ENCODE data around the gene PSMD5. TPM values are rescaled to one million over a fixed set of nuclear protein-coding genes. Genes with fewer than 3 reads are reported as not detected.
A peak's percentile ranks its signal among the peaks of the same experiment; 100 is the strongest.

Gene PSMD5
- 21.7 TPM for polyA plus RNA-seq (2013, experiment 1 of 2)
- 21.8 TPM for polyA plus RNA-seq (2013, experiment 2 of 2)

- Histone ChIP-seq H3K9ac (ENCODE audit: low read depth, low read length, poor library complexity) (peak within 1 kb of the TSS; percentile 93), H3K4me2 (ENCODE audit: insufficient read depth, low read length, poor library complexity, severe bottlenecking) (peak within 1 kb of the TSS; percentile 94), H3K4ac (ENCODE audit: low read length) (peak within 1 kb of the TSS; percentile 91), H3K23ac (ENCODE audit: low read depth, low read length, poor library complexity) (peak within 1 kb of the TSS; percentile 98), H3K27ac (replicated peaks; ENCODE audit: low read length) (peak within 1 kb of the TSS; percentile 89), H4K91ac (ENCODE audit: low read depth, low read length, poor library complexity) (no peak within 1 kb of the TSS), H2AK5ac (ENCODE audit: low read depth, low read length) (peak within 1 kb of the TSS; percentile 88), H3K36me3 (replicated peaks in 1 of 2; ENCODE audit: control insufficient read depth in 2 of 2, insufficient read depth in 2 of 2, low read length in 2 of 2) (peaks cover 0 to 3% of the 10 kb centered on the region in 2 donors), H3K4me3 (ENCODE audit: low read length in 2 of 2) (peak within 1 kb of the TSS in 1 of 2 donors; percentile 97), H3K4me1 (ENCODE audit: control insufficient read depth in 2 of 2, insufficient read depth in 1 of 2, low read depth in 1 of 2, low read length in 2 of 2) (peaks cover 4 to 6% of the 10 kb centered on the region in 2 donors), H3K18ac (ENCODE audit: low read length) (peak within 1 kb of the TSS; percentile 99), H3K9me3 (replicated peaks in 1 of 2; ENCODE audit: control insufficient read depth in 2 of 2, insufficient read depth in 1 of 2, low read depth in 1 of 2, low read length in 2 of 2) (peaks cover 0 to 2% of the 10 kb centered on the region in 2 donors), H2AFZ (ENCODE audit: low read length) (no peak within 1 kb of the TSS), H3K14ac (ENCODE audit: low read length) (peak within 1 kb of the TSS; percentile 83), H3K79me1 (ENCODE audit: low read depth, low read length) (peaks cover 7% of the 10 kb centered on the region), H4K8ac (ENCODE audit: low read depth, low read length) (peak within 1 kb of the TSS; percentile 95), H2BK120ac (ENCODE audit: low read depth, low read length) (peak within 1 kb of the TSS; percentile 21), H2BK15ac (ENCODE audit: low read length) (peak within 1 kb of the TSS; percentile 49), H2BK12ac (ENCODE audit: low read length) (no peak within 1 kb of the TSS), H3K27me3 (ENCODE audit: control insufficient read depth in 3 of 3, insufficient read depth in 3 of 3, low read depth in 1 of 3, low read length in 3 of 3) (no peaks in the 10 kb centered on the region), H2BK5ac (ENCODE audit: low read length) (peak within 1 kb of the TSS; percentile 87)
- WGBS, 2 donors (ENCODE audit: extremely low coverage in 2 of 2, insufficient read length in 2 of 2, insufficient replicate concordance in 1 of 2): no CpG with 5 or more reads among the region's 62 CpGs
- peak; percentile 97 for DNase-seq (ENCODE audit: low spot score)
Observed at GRCh38 chr9:120842685-120843485, at the start of gene PSMD5. PSMD5 (minus strand) TSS chr9:120842922; CDS start chr9:120842909, 13 bp downstream.

GRCh38 chr9:120891884-120892747, 49.4 kb upstream of the PSMD5 start:
- peak overlapping the region; percentile 6 for H2AFZ ChIP-seq (ENCODE audit: low read length)
- peaks cover 0 to 2% of the 10 kb centered on the region in 2 donors for H3K4me1 ChIP-seq (ENCODE audit: control insufficient read depth in 2 of 2, insufficient read depth in 1 of 2, low read depth in 1 of 2, low read length in 2 of 2)
- H4K91ac ChIP-seq (ENCODE audit: low read depth, low read length, poor library complexity): no peak overlapping the region
- WGBS, 2 donors (ENCODE audit: extremely low coverage in 2 of 2, insufficient read length in 2 of 2, insufficient replicate concordance in 1 of 2): no CpG with 5 or more reads among the region's 15 CpGs
- no peaks in the 10 kb centered on the region for H3K9me3 ChIP-seq (replicated peaks in 1 of 2; ENCODE audit: control insufficient read depth in 2 of 2, insufficient read depth in 1 of 2, low read depth in 1 of 2, low read length in 2 of 2)
- H3K18ac ChIP-seq (ENCODE audit: low read length): no peak overlapping the region
- DNase-seq (ENCODE audit: low spot score): no peak
- H4K8ac ChIP-seq (ENCODE audit: low read depth, low read length): no peak overlapping the region
- H3K4me2 ChIP-seq (ENCODE audit: insufficient read depth, low read length, poor library complexity, severe bottlenecking): no peak overlapping the region
- H3K79me1 ChIP-seq (ENCODE audit: low read depth, low read length): no peaks in the 10 kb centered on the region
- no peak overlapping the region for H3K4me3 ChIP-seq (ENCODE audit: low read length in 2 of 2)
- no peak overlapping the region for H3K27ac ChIP-seq (replicated peaks; ENCODE audit: low read length)
- H3K23ac ChIP-seq (ENCODE audit: low read depth, low read length, poor library complexity): no peak overlapping the region
- H3K4ac ChIP-seq (ENCODE audit: low read length): no peak overlapping the region
- H2AK5ac ChIP-seq (ENCODE audit: low read depth, low read length): no peak overlapping the region
- peaks cover 0 to 22% (median 0%) of the 10 kb centered on the region in 3 experiments for H3K27me3 ChIP-seq (ENCODE audit: control insufficient read depth in 3 of 3, insufficient read depth in 3 of 3, low read depth in 1 of 3, low read length in 3 of 3)
- H2BK12ac ChIP-seq (ENCODE audit: low read length): no peak overlapping the region
- H2BK5ac ChIP-seq (ENCODE audit: low read length): no peak overlapping the region
- no peak overlapping the region for H2BK15ac ChIP-seq (ENCODE audit: low read length)
- H3K14ac ChIP-seq (ENCODE audit: low read length): no peak overlapping the region
- H3K36me3 ChIP-seq (replicated peaks in 1 of 2; ENCODE audit: control insufficient read depth in 2 of 2, insufficient read depth in 2 of 2, low read length in 2 of 2): no peaks in the 10 kb centered on the region
- no peak overlapping the region for H3K9ac ChIP-seq (ENCODE audit: low read depth, low read length, poor library complexity)
- no peak overlapping the region for H2BK120ac ChIP-seq (ENCODE audit: low read depth, low read length)

- Histone ChIP-seq H3K27me3 (ENCODE audit: control insufficient read depth in 3 of 3, insufficient read depth in 3 of 3, low read depth in 1 of 3, low read length in 3 of 3) (peaks cover 0 to 22% (median 0%) of the 10 kb centered on the region in 3 experiments), H4K91ac (ENCODE audit: low read depth, low read length, poor library complexity) (no peak overlapping the region), H3K4me2 (ENCODE audit: insufficient read depth, low read length, poor library complexity, severe bottlenecking) (no peak overlapping the region), H3K4ac (ENCODE audit: low read length) (no peak overlapping the region), H3K23ac (ENCODE audit: low read depth, low read length, poor library complexity) (peak overlapping the region; percentile 9), H2BK5ac (ENCODE audit: low read length) (no peak overlapping the region), H3K27ac (replicated peaks; ENCODE audit: low read length) (no peak overlapping the region), H3K4me1 (ENCODE audit: control insufficient read depth in 2 of 2, insufficient read depth in 1 of 2, low read depth in 1 of 2, low read length in 2 of 2) (no peaks in the 10 kb centered on the region), H4K8ac (ENCODE audit: low read depth, low read length) (no peak overlapping the region), H3K18ac (ENCODE audit: low read length) (no peak overlapping the region), H3K9ac (ENCODE audit: low read depth, low read length, poor library complexity) (no peak overlapping the region), H3K4me3 (ENCODE audit: low read length in 2 of 2) (no peak overlapping the region), H2AK5ac (ENCODE audit: low read depth, low read length) (no peak overlapping the region), H2BK12ac (ENCODE audit: low read length) (no peak overlapping the region), H2BK120ac (ENCODE audit: low read depth, low read length) (no peak overlapping the region), H2AFZ (ENCODE audit: low read length) (no peak overlapping the region), H3K14ac (ENCODE audit: low read length) (no peak overlapping the region), H3K79me1 (ENCODE audit: low read depth, low read length) (no peaks in the 10 kb centered on the region), H3K9me3 (replicated peaks in 1 of 2; ENCODE audit: control insufficient read depth in 2 of 2, insufficient read depth in 1 of 2, low read depth in 1 of 2, low read length in 2 of 2) (no peaks in the 10 kb centered on the region), H2BK15ac (ENCODE audit: low read length) (no peak overlapping the region), H3K36me3 (replicated peaks in 1 of 2; ENCODE audit: control insufficient read depth in 2 of 2, insufficient read depth in 2 of 2, low read length in 2 of 2) (no peaks in the 10 kb centered on the region)
- no peak for DNase-seq (ENCODE audit: low spot score)
- WGBS, 2 donors (ENCODE audit: extremely low coverage in 2 of 2, insufficient read length in 2 of 2, insufficient replicate concordance in 1 of 2): no CpG with 5 or more reads among the region's 10 CpGs
Observed at GRCh38 chr9:120891245-120891883, 48.6 kb upstream of the PSMD5 start.
